HG02943 (cell line): ENCODE results near the gene ZNF569.
"Not testable (repeated sequence)": the region's sequence is repeated elsewhere in the genome, so short reads cannot be mapped to it uniquely, and the experiment has no call there.

Source experiments
- ATAC-seq: cut with Tn5 transposase; IDR thresholded peaks from one replicate; pipeline ENCODE4 v1.9.1; 2021; ENCODE audit warnings: mild to moderate bottlenecking, low read depth, moderate library complexity; ENCODE audit not compliant: unreplicated experiment

Gene ZNF569

DNA sequence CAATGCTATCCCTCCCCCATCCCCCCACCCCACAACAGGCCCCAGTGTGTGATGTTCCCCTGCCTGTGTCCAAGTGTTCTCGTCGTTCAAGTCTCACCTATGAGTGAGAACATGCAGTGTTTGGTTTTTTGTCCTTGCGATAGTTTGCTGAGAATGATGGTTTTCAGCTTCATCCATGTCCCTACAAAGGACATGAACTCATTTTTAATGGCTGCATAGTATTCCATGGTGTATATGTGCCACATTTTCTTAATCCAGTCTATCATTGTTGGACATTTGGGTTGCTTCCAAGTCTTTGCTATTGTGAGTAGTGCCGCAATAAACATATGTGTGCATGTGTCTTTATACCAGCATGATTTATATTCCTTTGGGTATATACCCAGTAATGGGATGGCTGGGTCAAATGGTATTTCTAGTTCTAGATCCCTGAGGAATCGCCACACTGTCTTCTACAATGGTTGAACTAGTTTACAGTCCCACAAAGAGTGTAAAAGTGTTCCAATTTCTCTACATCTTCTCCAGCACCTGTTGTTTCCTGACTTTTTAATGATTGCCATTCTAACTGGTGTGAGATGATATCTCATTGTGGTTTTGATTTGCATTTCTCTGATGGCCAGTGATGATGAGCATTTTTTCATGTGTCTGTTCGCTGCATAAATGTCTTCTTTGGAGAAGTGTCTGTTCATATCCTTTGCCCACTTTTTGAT is 61.0 kb downstream of the ZNF569 start:
- ATAC-seq, result not testable (repeated sequence)

DNA sequence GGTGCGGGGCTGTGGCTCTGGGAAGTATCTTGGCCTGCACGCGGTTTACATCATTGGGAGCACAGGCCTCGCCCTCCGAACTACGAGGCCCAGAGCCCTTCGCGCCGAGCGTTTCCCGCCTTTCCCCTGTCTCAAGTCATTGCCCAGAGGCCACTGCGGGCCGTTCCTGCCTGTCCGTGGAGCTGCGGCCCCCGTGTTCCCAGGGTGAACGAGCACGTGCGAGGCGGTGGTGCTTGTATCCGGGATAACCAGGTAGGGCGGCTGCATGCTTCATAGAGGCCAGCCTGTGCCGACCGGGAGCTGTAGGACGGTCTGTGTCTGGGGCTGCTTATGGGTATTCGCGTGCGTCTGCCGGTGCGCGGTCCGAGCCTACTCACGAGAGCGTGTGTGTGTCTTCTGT is 63.8 kb downstream of the ZNF569 start:
- ATAC-seq, result no peak

GRCh38 chr19:37401078-37401477 is 66.2 kb downstream of the ZNF569 start:
- no peak for ATAC-seq

- ATAC-seq, result not testable (repeated sequence)
Observed at GRCh38 chr19:37391399-37391798, 75.8 kb downstream of the ZNF569 start.

DNA sequence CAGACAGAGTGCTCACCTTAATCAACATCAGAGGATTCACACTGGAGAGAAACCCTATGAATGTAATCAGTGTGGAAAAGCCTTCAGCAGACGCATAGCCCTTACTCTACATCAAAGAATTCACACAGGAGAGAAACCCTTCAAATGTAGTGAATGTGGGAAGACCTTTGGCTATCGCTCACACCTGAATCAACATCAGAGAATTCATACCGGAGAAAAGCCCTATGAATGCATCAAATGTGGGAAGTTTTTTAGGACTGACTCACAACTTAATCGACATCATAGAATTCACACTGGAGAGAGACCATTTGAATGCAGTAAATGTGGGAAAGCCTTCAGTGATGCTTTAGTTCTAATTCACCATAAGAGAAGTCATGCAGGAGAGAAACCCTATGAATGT is 78.0 kb downstream of the ZNF569 start:
- ATAC-seq, result no peak

- ATAC-seq, result peak; percentile 97
Observed at GRCh38 chr19:37370880-37371661, 96.2 kb downstream of the ZNF569 start, which contains the start of gene ZNF527. Gene ZNF527 (plus strand): TSS chr19:37371099. CDS start chr19:37374199, 3,100 bp downstream.

- peak; percentile 37 for ATAC-seq
Observed at GRCh38 chr19:37370386-37370879, 96.8 kb downstream of the ZNF569 start.

DNA sequence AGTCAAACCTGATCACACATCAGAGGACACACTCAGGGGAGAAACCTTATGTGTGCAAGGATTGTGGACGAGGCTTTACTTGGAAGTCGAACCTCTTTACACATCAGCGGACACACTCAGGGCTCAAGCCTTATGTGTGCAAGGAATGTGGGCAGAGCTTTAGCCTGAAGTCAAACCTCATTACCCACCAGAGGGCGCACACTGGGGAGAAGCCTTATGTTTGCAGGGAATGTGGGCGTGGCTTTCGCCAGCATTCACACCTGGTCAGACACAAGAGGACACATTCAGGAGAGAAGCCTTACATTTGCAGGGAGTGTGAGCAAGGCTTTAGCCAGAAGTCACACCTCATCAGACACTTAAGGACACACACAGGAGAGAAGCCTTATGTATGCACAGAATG is 104.5 kb downstream of the ZNF569 start:
- ATAC-seq, result no peak

- no peak for ATAC-seq
Observed at GRCh38 chr19:37361994-37362393, 105.2 kb downstream of the ZNF569 start.
